ENCODE data around the gene NAT8L.

NAT8L gene

GRCh38 chr4:2074588-2074987 is 15.5 kb downstream of the NAT8L start:
- no peak for DNase-seq (ENCODE audit: low read depth)
- TF ChIP-seq CTCF (IDR thresholded peaks at IDR 0.05; ENCODE audit: low read depth, low read length, missing control alignments), result no peak
- H3K4me3 ChIP-seq (ENCODE audit: low read depth, low read length), result no peak overlapping the region

GRCh38 chr4:2075171-2075986 is 16.3 kb downstream of the NAT8L start:
- no peak overlapping the region for H3K4me3 ChIP-seq (ENCODE audit: low read depth, low read length)
- no peak for DNase-seq (ENCODE audit: low read depth)
- TF ChIP-seq CTCF (IDR thresholded peaks at IDR 0.05; ENCODE audit: low read depth, low read length, missing control alignments), result no peak

GRCh38 chr4:2075987-2076907 is 17.1 kb downstream of the NAT8L start:
- DNase-seq (ENCODE audit: low read depth), result no peak
- no peak for TF ChIP-seq CTCF (IDR thresholded peaks at IDR 0.05; ENCODE audit: low read depth, low read length, missing control alignments)

GRCh38 chr4:2076908-2077536 is 17.9 kb downstream of the NAT8L start:
- DNase-seq (ENCODE audit: low read depth), result no peak
- H3K4me3 ChIP-seq (ENCODE audit: low read depth, low read length), result no peak overlapping the region
- no peak for TF ChIP-seq CTCF (IDR thresholded peaks at IDR 0.05; ENCODE audit: low read depth, low read length, missing control alignments)

More at GRCh38 chr4:2075987-2076907, 17.1 kb downstream of the NAT8L start:
- no peak overlapping the region for H3K4me3 ChIP-seq (ENCODE audit: low read depth, low read length)

GRCh38 chr4:2077537-2078460 is 18.7 kb downstream of the NAT8L start:
- H3K4me3 ChIP-seq (ENCODE audit: low read depth, low read length), result no peak overlapping the region
- no peak for DNase-seq (ENCODE audit: low read depth)
- TF ChIP-seq CTCF (IDR thresholded peaks at IDR 0.05; ENCODE audit: low read depth, low read length, missing control alignments), result no peak

GRCh38 chr4:2078584-2078983 is 19.5 kb downstream of the NAT8L start:
- no peak for TF ChIP-seq CTCF (IDR thresholded peaks at IDR 0.05; ENCODE audit: low read depth, low read length, missing control alignments)
- no peak overlapping the region for H3K4me3 ChIP-seq (ENCODE audit: low read depth, low read length)
- no peak for DNase-seq (ENCODE audit: low read depth)
